Breast epithelium (tissue), 4 donors: ENCODE data around the gene BAD. TPM values are rescaled to one million over a fixed set of nuclear protein-coding genes. Genes with fewer than 3 reads are reported as not detected.

Experiments
- DNase-seq, 2 donors: peaks; one replicate each; pipeline ENCODE4 v3.0.0-alpha.2; 2019; ENCODE audit warnings: low spot score in 2 of 2
- H3K27ac ChIP-seq, 2 donors: fragments of 200-600 bp; sonication (generic) in 1 of 2; one replicate each; pipeline ENCODE4 v1.5.1; 2016 to 2019; ENCODE audit warnings: mild to moderate bottlenecking in 1 of 2
- H3K27me3 ChIP-seq, 2 donors: fragments of 200-600 bp; sonication (generic) in 1 of 2; one replicate each; pipeline versions ENCODE4 v1.5.1 to v1.6.0; 2017 to 2019; ENCODE audit warnings: control low read depth in 1 of 2, mild to moderate bottlenecking in 1 of 2
- H3K36me3 ChIP-seq: fragments of 200-600 bp; one replicate; pipeline ENCODE4 v1.5.1; 2019
- H3K4me1 ChIP-seq, 2 donors: fragments of 200-600 bp; sonication (generic); one replicate each; pipeline ENCODE4 v1.5.1; 2016 to 2019; ENCODE audit warnings: control low read depth in 1 of 2
- H3K4me3 ChIP-seq, 3 donors: fragments of 200-600 bp; sonication (generic); 1 replicate in 2 of 3; 2 replicates in 1 of 3; pipeline ENCODE4 v1.5.1; 2016 to 2019; ENCODE audit warnings: mild to moderate bottlenecking in 3 of 3, moderate library complexity in 2 of 3
- H3K9me3 ChIP-seq, 2 donors: fragments of 200-600 bp; sonication (generic) in 1 of 2; one replicate each; pipeline ENCODE4 v1.5.1; 2016 to 2019; ENCODE audit warnings: control low read depth in 1 of 2
- CTCF ChIP-seq, 3 donors: fragments of 450-650 bp; IDR thresholded peaks; one replicate each; pipeline ENCODE4 v1.5.1; 2016 to 2017; ENCODE audit warnings: antibody characterized with exemption in 3 of 3, mild to moderate bottlenecking in 3 of 3, moderate library complexity in 3 of 3
- POLR2A ChIP-seq: fragments of 450-650 bp; IDR thresholded peaks from one replicate; pipeline ENCODE4 v1.6.1; 2016; ENCODE audit warnings: antibody characterized with exemption, mild to moderate bottlenecking, moderate library complexity
- POLR2AphosphoS5 ChIP-seq, 3 donors: sonication (generic); formaldehyde crosslinking; IDR thresholded peaks; one replicate each; pipeline ENCODE4 v1.6.1; 2017; ENCODE audit warnings: antibody characterized with exemption in 3 of 3
- intact Hi-C: fragments of 100-400 bp; cut with DNase I; formaldehyde crosslinking; loops from one replicate; pipeline ENCODE4 v1.15.1; 2023; ENCODE audit warnings: low total_unique reads
- total RNA-seq, 3 donors: library from RNA; depleted of rRNA; stranded (reverse); fragments of >200 nt; gene quantifications; one replicate each; pipeline ENCODE4 v1.1.0, GENCODE V29; 2016

Gene BAD
- total RNA-seq, 3 donors from 2014 or later = 80.3 to 107 (median 87.5) TPM

GRCh38 chr11:64288353-64288750, 3.9 kb upstream of the BAD start:
- no peak overlapping the region for H3K4me3 ChIP-seq
- DNase-seq = no peak
- intact Hi-C loops = no loop called here

GRCh38 chr11:64287676-64288352, 3.3 kb upstream of the BAD start:
- Histone ChIP-seq H3K27me3 (peaks cover 8 to 21% of the 10 kb centered on the region in 2 donors), H3K9me3 (no peaks in the 10 kb centered on the region), H3K4me1 (peaks cover 17 to 31% of the 10 kb centered on the region in 2 donors), H3K4me3 (no peak overlapping the region), H3K36me3 (no peaks in the 10 kb centered on the region), H3K27ac (no peak overlapping the region)
- DNase-seq = no peak
- intact Hi-C loops = no loop called here
- no peak for TF ChIP-seq POLR2AphosphoS5 (IDR thresholded peaks at IDR 0.05)

More at GRCh38 chr11:64288353-64288750, 3.9 kb upstream of the BAD start:
- TF ChIP-seq POLR2A (no peak), CTCF (IDR thresholded peaks at IDR 0.05) (no peak), POLR2AphosphoS5 (IDR thresholded peaks at IDR 0.05) (no peak)
- peaks cover 8 to 26% of the 10 kb centered on the region in 2 donors for H3K27me3 ChIP-seq
- no peak overlapping the region for H3K27ac ChIP-seq
- peaks cover 17 to 27% of the 10 kb centered on the region in 2 donors for H3K4me1 ChIP-seq
- no peaks in the 10 kb centered on the region for H3K36me3 ChIP-seq
- no peaks in the 10 kb centered on the region for H3K9me3 ChIP-seq

GRCh38 chr11:64286801-64287159, 2.3 kb upstream of the BAD start:
- Histone ChIP-seq H3K4me3 (no peak overlapping the region), H3K4me1 (peaks cover 9 to 27% of the 10 kb centered on the region in 2 donors), H3K27me3 (peaks cover 6 to 10% of the 10 kb centered on the region in 2 donors), H3K27ac (peak overlapping the region in 1 of 2 donors; percentile 98), H3K36me3 (no peaks in the 10 kb centered on the region), H3K9me3 (no peaks in the 10 kb centered on the region)
- TF ChIP-seq POLR2AphosphoS5 (IDR thresholded peaks at IDR 0.05) (no peak), CTCF (IDR thresholded peaks at IDR 0.05) (no peak), POLR2A (no peak)
- no peak for DNase-seq
- intact Hi-C loops = no loop called here

- Histone ChIP-seq H3K9me3 (no peaks in the 10 kb centered on the region), H3K4me1 (peaks cover 5 to 22% of the 10 kb centered on the region in 2 donors), H3K27ac (peak overlapping the region; percentile 93 to 98), H3K36me3 (no peaks in the 10 kb centered on the region), H3K27me3 (peaks cover 0 to 4% of the 10 kb centered on the region in 2 donors), H3K4me3 (peak overlapping the region; percentile 84 to 91 (median 91))
- TF ChIP-seq CTCF (IDR thresholded peaks at IDR 0.05) = no peak
- no peak for TF ChIP-seq POLR2AphosphoS5 (IDR thresholded peaks at IDR 0.05)
- TF ChIP-seq POLR2A = no peak
- intact Hi-C loops = no loop called here
- peak in 1 of 2 donors; percentile 40 for DNase-seq
These were observed 1.7 kb upstream of the BAD start for GRCh38 chr11:64285885-64286800.

- DNase-seq = peak; percentile 81 to 90
- H3K4me1 ChIP-seq = peaks cover 3 to 21% of the 10 kb centered on the region in 2 donors
These were observed 758 bp upstream of the BAD start, which contains the start of gene GPR137 for GRCh38 chr11:64284962-64285884. TSS of gene GPR137 (plus strand) at chr11:64285848. CDS start at chr11:64286525, 677 bp downstream.

More at GRCh38 chr11:64284962-64285884, 758 bp upstream of the BAD start, which contains the start of gene GPR137:
- no peaks in the 10 kb centered on the region for H3K9me3 ChIP-seq
- no peaks in the 10 kb centered on the region for H3K27me3 ChIP-seq
- peak within 1 kb of the TSS; percentile 84 to 91 (median 91) for H3K4me3 ChIP-seq
- no peaks in the 10 kb centered on the region for H3K36me3 ChIP-seq
- H3K27ac ChIP-seq = peak within 1 kb of the TSS; percentile 93 to 98
- TF ChIP-seq POLR2AphosphoS5 (IDR thresholded peaks at IDR 0.05) (peak in 2 of 3 donors; percentile 31 to 60), POLR2A (peak; percentile 3), CTCF (IDR thresholded peaks at IDR 0.05) (no peak)
- intact Hi-C loops = no loop called here
